ENCODE measurements around the gene EP400.
"Not testable (repeated sequence)": the region's sequence is repeated elsewhere in the genome, so short reads cannot be mapped to it uniquely, and the experiment has no call there.

Gene EP400

GRCh38 chr12:131963381-131963780, 13.6 kb downstream of the EP400 start:
- TF ChIP-seq ZNF274 (IDR thresholded peaks at IDR 0.05; ENCODE audit: low read depth, low read length): no peak
- no peak overlapping the region for H3K4me3 ChIP-seq (ENCODE audit: low read length)

GRCh38 chr12:131965073-131965472, 15.3 kb downstream of the EP400 start:
- no peak overlapping the region for H3K4me3 ChIP-seq (ENCODE audit: low read length)
- no peak for TF ChIP-seq ZNF274 (IDR thresholded peaks at IDR 0.05; ENCODE audit: low read depth, low read length)

- no peak overlapping the region for H3K4me3 ChIP-seq (ENCODE audit: low read length)
- TF ChIP-seq ZNF274 (IDR thresholded peaks at IDR 0.05; ENCODE audit: low read depth, low read length): no peak
Observed at GRCh38 chr12:131971226-131971625, 21.5 kb downstream of the EP400 start.

GRCh38 chr12:131975228-131975627, 25.5 kb downstream of the EP400 start:
- H3K4me3 ChIP-seq (ENCODE audit: low read length): no peak overlapping the region
- TF ChIP-seq ZNF274 (IDR thresholded peaks at IDR 0.05; ENCODE audit: low read depth, low read length): no peak

- TF ChIP-seq ZNF274 (IDR thresholded peaks at IDR 0.05; ENCODE audit: low read depth, low read length): no peak
- no peak overlapping the region for H3K4me3 ChIP-seq (ENCODE audit: low read length)
Observed at GRCh38 chr12:131979606-131980005, 29.9 kb downstream of the EP400 start.

- no peak overlapping the region for H3K4me3 ChIP-seq (ENCODE audit: low read length)
- TF ChIP-seq ZNF274 (IDR thresholded peaks at IDR 0.05; ENCODE audit: low read depth, low read length): no peak
Observed at GRCh38 chr12:131980263-131980662, 30.5 kb downstream of the EP400 start.

- H3K4me3 ChIP-seq (ENCODE audit: low read length): no peak overlapping the region
- no peak for TF ChIP-seq ZNF274 (IDR thresholded peaks at IDR 0.05; ENCODE audit: low read depth, low read length)
Observed at GRCh38 chr12:131981388-131981787, 31.6 kb downstream of the EP400 start.

GRCh38 chr12:131982041-131982440, 32.3 kb downstream of the EP400 start:
- no peak for TF ChIP-seq ZNF274 (IDR thresholded peaks at IDR 0.05; ENCODE audit: low read depth, low read length)
- H3K4me3 ChIP-seq (ENCODE audit: low read length): no peak overlapping the region

- no peak overlapping the region for H3K4me3 ChIP-seq (ENCODE audit: low read length)
- TF ChIP-seq ZNF274 (IDR thresholded peaks at IDR 0.05; ENCODE audit: low read depth, low read length): no peak
Observed at GRCh38 chr12:131983026-131983425, 33.3 kb downstream of the EP400 start.

GRCh38 chr12:131983554-131983953, 33.8 kb downstream of the EP400 start:
- no peak for TF ChIP-seq ZNF274 (IDR thresholded peaks at IDR 0.05; ENCODE audit: low read depth, low read length)
- H3K4me3 ChIP-seq (ENCODE audit: low read length): no peak overlapping the region

GRCh38 chr12:131984334-131984733, 34.6 kb downstream of the EP400 start:
- TF ChIP-seq ZNF274 (IDR thresholded peaks at IDR 0.05; ENCODE audit: low read depth, low read length): no peak
- H3K4me3 ChIP-seq (ENCODE audit: low read length): no peak overlapping the region

GRCh38 chr12:131985510-131985875, 35.8 kb downstream of the EP400 start:
- H3K4me3 ChIP-seq (ENCODE audit: low read length): not testable (repeated sequence)

- H3K4me3 ChIP-seq (ENCODE audit: low read length): no peak overlapping the region
- TF ChIP-seq ZNF274 (IDR thresholded peaks at IDR 0.05; ENCODE audit: low read depth, low read length): no peak
Observed at GRCh38 chr12:131986361-131986760, 36.6 kb downstream of the EP400 start.

GRCh38 chr12:131986910-131987309, 37.2 kb downstream of the EP400 start:
- TF ChIP-seq ZNF274 (IDR thresholded peaks at IDR 0.05; ENCODE audit: low read depth, low read length): no peak

GRCh38 chr12:131987552-131987951, 37.8 kb downstream of the EP400 start:
- H3K4me3 ChIP-seq (ENCODE audit: low read length): no peak overlapping the region
- no peak for TF ChIP-seq ZNF274 (IDR thresholded peaks at IDR 0.05; ENCODE audit: low read depth, low read length)

More at GRCh38 chr12:131986910-131987309, 37.2 kb downstream of the EP400 start:
- no peak overlapping the region for H3K4me3 ChIP-seq (ENCODE audit: low read length)

GRCh38 chr12:131988054-131988796, 38.5 kb downstream of the EP400 start:
- no peak overlapping the region for H3K4me3 ChIP-seq (ENCODE audit: low read length)
- TF ChIP-seq ZNF274 (IDR thresholded peaks at IDR 0.05; ENCODE audit: low read depth, low read length): no peak

All from GM08714 (cell line).